ENCODE results near the gene SGO2. TPM values are rescaled to one million over a fixed set of nuclear protein-coding genes. Genes with fewer than 3 reads are reported as not detected.
A peak's percentile ranks its signal among the peaks of the same experiment; 100 is the strongest.

The SGO2 gene
- total and polyA plus RNA-seq, 2 experiments from 2014 or later: 6.3 to 14.5 TPM

GRCh38 chr2:200523604-200524003 lies 2.4 kb upstream of the SGO2 start:
- H3K9me3 ChIP-seq (ENCODE audit: low read depth): no peaks in the 10 kb centered on the region
- no peaks in the 10 kb centered on the region for H3F3A ChIP-seq (ENCODE audit: insufficient read depth)
- H3K79me2 ChIP-seq (ENCODE audit: insufficient read depth): peaks cover 22% of the 10 kb centered on the region
- H3K4me1 ChIP-seq (ENCODE audit: insufficient read depth): peaks cover 12% of the 10 kb centered on the region; the same call in 1 of the 2 replicates
- no peaks in the 10 kb centered on the region for H4K20me1 ChIP-seq (ENCODE audit: insufficient read depth)
- H3K9ac ChIP-seq: no peak overlapping the region
- no peaks in the 10 kb centered on the region for H3K27me3 ChIP-seq (replicated peaks; ENCODE audit: insufficient read depth)
- no peaks in the 10 kb centered on the region for H3K9me2 ChIP-seq (ENCODE audit: insufficient read depth)
- H3K4me3 ChIP-seq: no peak overlapping the region
- no peak for TF ChIP-seq EZH2 (IDR thresholded peaks at IDR 0.05; ENCODE audit: insufficient read depth, poor library complexity, severe bottlenecking)
- TF ChIP-seq EZH2phosphoT487 (IDR thresholded peaks at IDR 0.05; ENCODE audit: insufficient read depth, low read depth): no peak
- no peak overlapping the region for H2AFZ ChIP-seq
- H3K36me3 ChIP-seq (ENCODE audit: low read depth): no peaks in the 10 kb centered on the region
- DNase-seq: no peak
- no peak overlapping the region for H3K27ac ChIP-seq
- no peak overlapping the region for H3K4me2 ChIP-seq (ENCODE audit: unreplicated experiment)
- in situ Hi-C loops (cut with MboI): no loop called here
- 72 to 74% methylated on average over 2 of the region's 2 CpGs for WGBS, 2 experiments (ENCODE audit: low coverage in 1 of 2, low lambda C conversion rate in 2 of 2, missing lambda C conversion rate in 2 of 2)

- no peak for DNase-seq
- Histone ChIP-seq H3K27me3 (replicated peaks; ENCODE audit: insufficient read depth) (no peaks in the 10 kb centered on the region), H3K4me3 (peak overlapping the region; percentile 89), H3K79me2 (ENCODE audit: insufficient read depth) (peaks cover 37% of the 10 kb centered on the region), H3K9ac (peak overlapping the region; percentile 76), H3K9me3 (ENCODE audit: low read depth) (no peaks in the 10 kb centered on the region), H3K9me2 (ENCODE audit: insufficient read depth) (no peaks in the 10 kb centered on the region), H3F3A (ENCODE audit: insufficient read depth) (no peaks in the 10 kb centered on the region), H3K4me1 (ENCODE audit: insufficient read depth) (peaks cover 12% of the 10 kb centered on the region; the same call in 1 of the 2 replicates), H3K36me3 (ENCODE audit: low read depth) (no peaks in the 10 kb centered on the region), H3K27ac (no peak overlapping the region), H2AFZ (peak overlapping the region; percentile 83), H4K20me1 (ENCODE audit: insufficient read depth) (no peaks in the 10 kb centered on the region), H3K4me2 (ENCODE audit: unreplicated experiment) (peak overlapping the region; percentile 85)
- TF ChIP-seq EZH2 (IDR thresholded peaks at IDR 0.05; ENCODE audit: insufficient read depth, poor library complexity, severe bottlenecking) (no peak), EZH2phosphoT487 (IDR thresholded peaks at IDR 0.05; ENCODE audit: insufficient read depth, low read depth) (no peak)
- in situ Hi-C loops (cut with MboI): no loop called here
- 62 to 74% methylated on average over 2 of the region's 2 CpGs for WGBS, 2 experiments (ENCODE audit: low coverage in 1 of 2, low lambda C conversion rate in 2 of 2, missing lambda C conversion rate in 2 of 2)
These were observed 941 bp upstream of the SGO2 start for GRCh38 chr2:200525066-200525465.

- H3K4me3 ChIP-seq: peak overlapping the region; percentile 89
- no peaks in the 10 kb centered on the region for H3K9me3 ChIP-seq (ENCODE audit: low read depth)
- in situ Hi-C loops (cut with MboI): no loop called here
- H3F3A ChIP-seq (ENCODE audit: insufficient read depth): no peaks in the 10 kb centered on the region
- peak overlapping the region; percentile 83 for H2AFZ ChIP-seq
- no peaks in the 10 kb centered on the region for H3K27me3 ChIP-seq (replicated peaks; ENCODE audit: insufficient read depth)
- no peaks in the 10 kb centered on the region for H3K36me3 ChIP-seq (ENCODE audit: low read depth)
- TF ChIP-seq EZH2 (IDR thresholded peaks at IDR 0.05; ENCODE audit: insufficient read depth, poor library complexity, severe bottlenecking) (no peak), EZH2phosphoT487 (IDR thresholded peaks at IDR 0.05; ENCODE audit: insufficient read depth, low read depth) (no peak)
- no peaks in the 10 kb centered on the region for H3K9me2 ChIP-seq (ENCODE audit: insufficient read depth)
- no peaks in the 10 kb centered on the region for H4K20me1 ChIP-seq (ENCODE audit: insufficient read depth)
- H3K4me2 ChIP-seq (ENCODE audit: unreplicated experiment): peak overlapping the region; percentile 85
- peaks cover 12% of the 10 kb centered on the region; the same call in 1 of the 2 replicates for H3K4me1 ChIP-seq (ENCODE audit: insufficient read depth)
- peaks cover 42% of the 10 kb centered on the region for H3K79me2 ChIP-seq (ENCODE audit: insufficient read depth)
- WGBS, 2 experiments (ENCODE audit: low coverage in 1 of 2, low lambda C conversion rate in 2 of 2, missing lambda C conversion rate in 2 of 2): 12 to 15% methylated on average over 7 of the region's 7 CpGs
- peak overlapping the region; percentile 76 for H3K9ac ChIP-seq
- DNase-seq: no peak
- H3K27ac ChIP-seq: peak overlapping the region; percentile 2; the same call in 1 of the 2 replicates
These were observed 491 bp upstream of the SGO2 start for GRCh38 chr2:200525551-200525881.

GRCh38 chr2:200528228-200528627 lies 2.2 kb downstream of the SGO2 start:
- in situ Hi-C loops (cut with MboI): no loop called here
- Histone ChIP-seq H3K9me2 (ENCODE audit: insufficient read depth) (no peaks in the 10 kb centered on the region), H3K9me3 (ENCODE audit: low read depth) (no peaks in the 10 kb centered on the region)

More at GRCh38 chr2:200528228-200528627, 2.2 kb downstream of the SGO2 start:
- H3K4me2 ChIP-seq (ENCODE audit: unreplicated experiment): no peak overlapping the region
- 65 to 76% methylated on average over 2 to 3 of the region's 3 CpGs for WGBS, 2 experiments (ENCODE audit: low coverage in 1 of 2, low lambda C conversion rate in 2 of 2, missing lambda C conversion rate in 2 of 2)
- no peak for DNase-seq
- no peaks in the 10 kb centered on the region for H4K20me1 ChIP-seq (ENCODE audit: insufficient read depth)
- peaks cover 69% of the 10 kb centered on the region for H3K79me2 ChIP-seq (ENCODE audit: insufficient read depth)
- no peak overlapping the region for H3K9ac ChIP-seq
- peaks cover 12% of the 10 kb centered on the region; the same call in 1 of the 2 replicates for H3K4me1 ChIP-seq (ENCODE audit: insufficient read depth)
- H3F3A ChIP-seq (ENCODE audit: insufficient read depth): no peaks in the 10 kb centered on the region
- no peaks in the 10 kb centered on the region for H3K36me3 ChIP-seq (ENCODE audit: low read depth)
- H3K27ac ChIP-seq: no peak overlapping the region
- no peak for TF ChIP-seq EZH2phosphoT487 (IDR thresholded peaks at IDR 0.05; ENCODE audit: insufficient read depth, low read depth)
- TF ChIP-seq EZH2 (IDR thresholded peaks at IDR 0.05; ENCODE audit: insufficient read depth, poor library complexity, severe bottlenecking): no peak
- no peak overlapping the region for H3K4me3 ChIP-seq
- no peaks in the 10 kb centered on the region for H3K27me3 ChIP-seq (replicated peaks; ENCODE audit: insufficient read depth)
- H2AFZ ChIP-seq: no peak overlapping the region
